ENCODE results near the gene RPS6KA5.

DNA sequence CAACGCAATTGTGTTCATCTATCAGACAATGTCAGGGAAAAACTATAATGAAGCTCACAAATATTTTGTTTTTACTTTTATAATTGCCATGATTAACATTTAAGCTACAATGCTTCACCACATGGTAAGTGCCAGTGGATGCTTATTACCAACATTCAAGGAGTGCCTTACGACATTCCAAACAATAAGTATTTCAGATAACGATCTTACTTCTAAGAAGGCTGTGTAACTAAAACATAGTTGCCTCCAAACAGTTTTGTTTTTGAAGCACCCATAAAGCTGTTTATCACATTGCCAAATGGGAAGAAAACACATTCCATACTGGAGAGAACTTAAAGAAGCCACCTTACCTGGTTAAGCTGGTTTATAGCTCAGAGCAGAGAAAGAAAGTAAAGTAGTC, 78.8 kb downstream of the RPS6KA5 start:
- TF ChIP-seq, protein P1, sequence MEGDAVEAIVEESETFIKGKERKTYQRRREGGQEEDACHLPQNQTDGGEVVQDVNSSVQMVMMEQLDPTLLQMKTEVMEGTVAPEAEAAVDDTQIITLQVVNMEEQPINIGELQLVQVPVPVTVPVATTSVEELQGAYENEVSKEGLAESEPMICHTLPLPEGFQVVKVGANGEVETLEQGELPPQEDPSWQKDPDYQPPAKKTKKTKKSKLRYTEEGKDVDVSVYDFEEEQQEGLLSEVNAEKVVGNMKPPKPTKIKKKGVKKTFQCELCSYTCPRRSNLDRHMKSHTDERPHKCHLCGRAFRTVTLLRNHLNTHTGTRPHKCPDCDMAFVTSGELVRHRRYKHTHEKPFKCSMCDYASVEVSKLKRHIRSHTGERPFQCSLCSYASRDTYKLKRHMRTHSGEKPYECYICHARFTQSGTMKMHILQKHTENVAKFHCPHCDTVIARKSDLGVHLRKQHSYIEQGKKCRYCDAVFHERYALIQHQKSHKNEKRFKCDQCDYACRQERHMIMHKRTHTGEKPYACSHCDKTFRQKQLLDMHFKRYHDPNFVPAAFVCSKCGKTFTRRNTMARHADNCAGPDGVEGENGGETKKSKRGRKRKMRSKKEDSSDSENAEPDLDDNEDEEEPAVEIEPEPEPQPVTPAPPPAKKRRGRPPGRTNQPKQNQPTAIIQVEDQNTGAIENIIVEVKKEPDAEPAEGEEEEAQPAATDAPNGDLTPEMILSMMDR (IDR thresholded peaks at IDR 0.05), result no peak
- TF ChIP-seq POLR2AphosphoS5 (IDR thresholded peaks at IDR 0.05) (no peak), POLR2A (IDR thresholded peaks at IDR 0.05) (no peak)

Data from stomach (tissue), 4 donors.